Muscle layer of colon (tissue), 2 donors: ENCODE measurements around the gene SH3TC2.

ENCODE experiments used
- H3K27ac ChIP-seq: one replicate; pipeline ENCODE4 v1.7.0; 2013; ENCODE audit warnings: low read depth, mild to moderate bottlenecking, low read length, moderate library complexity
- H3K27me3 ChIP-seq, 2 donors: one replicate each; pipeline ENCODE4 v1.7.0; 2013; ENCODE audit warnings: low read length in 2 of 2, mild to moderate bottlenecking in 2 of 2; ENCODE audit not compliant: insufficient read depth in 2 of 2, control insufficient read depth in 1 of 2
- H3K36me3 ChIP-seq: one replicate; pipeline ENCODE4 v1.7.0; 2013; ENCODE audit warnings: mild to moderate bottlenecking, low read length; ENCODE audit not compliant: insufficient read depth
- H3K4me1 ChIP-seq: one replicate; pipeline ENCODE4 v1.7.0; 2013; ENCODE audit warnings: mild to moderate bottlenecking, low read length; ENCODE audit not compliant: insufficient read depth
- H3K4me3 ChIP-seq, 2 donors: one replicate each; pipeline ENCODE4 v1.7.0; 2013; ENCODE audit warnings: low read length in 2 of 2, low read depth in 1 of 2, mild to moderate bottlenecking in 1 of 2, moderate library complexity in 1 of 2
- H3K9ac ChIP-seq: one replicate; pipeline ENCODE4 v1.7.0; 2013; ENCODE audit warnings: low read length
- H3K9me3 ChIP-seq: one replicate; pipeline ENCODE4 v1.7.0; 2013; ENCODE audit warnings: mild to moderate bottlenecking, low read length
- donor health status: abdominal sarcoma.
- donor health status: Adenocarcinoma of cecum.

Gene SH3TC2

DNA sequence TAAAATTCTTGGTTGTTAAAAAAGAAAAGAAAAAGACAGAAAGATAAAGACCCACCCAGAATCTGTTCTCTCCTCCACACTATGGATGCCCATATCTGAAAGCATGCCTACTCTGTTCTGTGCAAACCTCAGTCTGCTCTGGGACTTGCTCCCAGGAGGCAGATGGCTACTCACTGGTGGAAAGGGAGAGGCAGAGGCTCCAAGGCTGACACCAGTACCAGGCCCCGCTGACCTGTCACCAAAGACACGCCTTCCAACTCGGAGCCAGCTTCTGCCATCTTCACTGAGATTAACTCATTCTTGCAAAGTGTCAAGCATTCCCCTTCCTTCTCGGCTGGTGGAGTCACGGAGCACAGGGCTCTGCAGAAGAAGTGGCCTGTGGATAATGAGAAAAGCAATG is 21.6 kb downstream of the SH3TC2 start:
- Histone ChIP-seq H3K4me3 (no peak overlapping the region), H3K9me3 (no peaks in the 10 kb centered on the region), H3K27ac (no peak overlapping the region), H3K27me3 (no peaks in the 10 kb centered on the region), H3K36me3 (no peaks in the 10 kb centered on the region), H3K9ac (no peak overlapping the region), H3K4me1 (no peaks in the 10 kb centered on the region)

DNA sequence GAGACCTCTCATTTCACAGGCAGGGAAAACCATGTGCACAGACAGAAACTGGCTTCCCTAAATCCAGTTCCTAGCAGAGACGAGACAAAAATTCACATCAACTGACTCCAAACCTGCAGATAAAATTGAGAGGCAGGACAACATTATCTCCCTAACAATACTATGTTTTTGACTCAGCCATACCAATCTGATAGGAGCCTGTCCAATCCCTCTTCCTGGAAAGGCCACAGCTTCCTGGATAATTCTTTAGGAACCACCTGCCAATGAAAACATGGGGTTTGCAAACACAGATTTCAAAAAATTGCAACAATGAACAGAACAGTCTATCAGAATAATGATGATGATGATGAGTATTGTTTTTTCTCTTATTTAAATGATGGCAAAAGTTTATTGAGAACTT is 22.4 kb downstream of the SH3TC2 start:
- Histone ChIP-seq H3K36me3 (no peaks in the 10 kb centered on the region), H3K9ac (no peak overlapping the region), H3K27me3 (no peaks in the 10 kb centered on the region), H3K4me3 (no peak overlapping the region), H3K27ac (no peak overlapping the region), H3K4me1 (no peaks in the 10 kb centered on the region), H3K9me3 (no peaks in the 10 kb centered on the region)

GRCh38 chr5:149039506-149039905 is 23.4 kb downstream of the SH3TC2 start:
- Histone ChIP-seq H3K27ac (no peak overlapping the region), H3K9me3 (no peaks in the 10 kb centered on the region), H3K4me1 (no peaks in the 10 kb centered on the region), H3K9ac (no peak overlapping the region), H3K4me3 (no peak overlapping the region), H3K27me3 (no peaks in the 10 kb centered on the region), H3K36me3 (no peaks in the 10 kb centered on the region)

- no peak overlapping the region for H3K4me3 ChIP-seq
- H3K4me1 ChIP-seq = no peaks in the 10 kb centered on the region
- H3K9me3 ChIP-seq = no peaks in the 10 kb centered on the region
- H3K36me3 ChIP-seq = no peaks in the 10 kb centered on the region
- H3K9ac ChIP-seq = no peak overlapping the region
- H3K27ac ChIP-seq = no peak overlapping the region
- H3K27me3 ChIP-seq = no peaks in the 10 kb centered on the region
Measured at GRCh38 chr5:149038336-149039080, 24.4 kb downstream of the SH3TC2 start.

- H3K9ac ChIP-seq = no peak overlapping the region
Measured at GRCh38 chr5:149037817-149038216, 25.0 kb downstream of the SH3TC2 start.

DNA sequence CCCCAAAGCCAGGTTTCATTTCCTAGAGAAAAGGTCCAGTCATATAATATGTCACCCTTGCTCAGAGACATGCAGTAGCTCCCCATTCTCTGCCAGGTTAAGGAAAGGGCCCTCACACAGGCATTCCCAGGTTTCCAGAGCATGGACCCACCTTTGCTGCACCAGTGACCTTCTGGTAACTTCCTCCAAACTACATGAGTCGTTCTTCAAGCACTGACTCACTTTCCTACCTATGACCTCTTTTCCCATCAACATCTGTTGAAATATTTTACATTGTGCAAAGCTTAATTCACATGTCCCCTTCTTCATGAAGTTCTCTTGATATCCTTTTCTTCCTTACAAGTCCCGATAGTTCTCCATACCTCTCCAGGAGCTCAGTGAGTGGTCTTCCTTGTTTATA is 25.9 kb downstream of the SH3TC2 start:
- Histone ChIP-seq H3K4me1 (no peaks in the 10 kb centered on the region), H3K36me3 (no peaks in the 10 kb centered on the region), H3K9ac (no peak overlapping the region), H3K9me3 (no peaks in the 10 kb centered on the region), H3K4me3 (no peak overlapping the region), H3K27ac (no peak overlapping the region), H3K27me3 (no peaks in the 10 kb centered on the region)

More at GRCh38 chr5:149037817-149038216, 25.0 kb downstream of the SH3TC2 start:
- H3K27me3 ChIP-seq = no peaks in the 10 kb centered on the region
- H3K4me1 ChIP-seq = no peaks in the 10 kb centered on the region
- H3K4me3 ChIP-seq = no peak overlapping the region
- no peaks in the 10 kb centered on the region for H3K36me3 ChIP-seq
- no peak overlapping the region for H3K27ac ChIP-seq
- H3K9me3 ChIP-seq = no peaks in the 10 kb centered on the region

GRCh38 chr5:149036168-149036567 is 26.7 kb downstream of the SH3TC2 start:
- Histone ChIP-seq H3K4me3 (no peak overlapping the region), H3K9ac (no peak overlapping the region), H3K36me3 (no peaks in the 10 kb centered on the region), H3K4me1 (no peaks in the 10 kb centered on the region), H3K9me3 (no peaks in the 10 kb centered on the region), H3K27ac (no peak overlapping the region), H3K27me3 (no peaks in the 10 kb centered on the region)

DNA sequence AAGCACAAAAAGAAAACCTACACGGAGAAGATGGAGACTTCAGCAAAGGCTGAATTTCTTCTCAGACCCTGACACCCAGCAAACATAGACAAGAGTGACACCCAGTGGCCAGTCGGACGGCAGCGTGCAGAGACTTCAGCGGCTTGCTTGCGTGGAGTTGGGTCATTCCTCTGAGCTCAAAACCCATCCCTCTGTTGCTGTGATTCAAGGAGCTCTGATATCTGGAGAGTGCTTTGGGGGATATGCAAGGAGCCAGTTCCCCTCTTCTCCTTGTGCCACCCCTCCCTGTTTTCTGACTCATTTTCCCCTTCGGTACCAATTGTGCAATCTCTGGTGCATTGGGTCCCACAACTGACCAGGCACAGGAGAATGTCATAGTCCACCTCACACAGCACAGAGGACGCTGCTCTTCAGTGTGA is 27.5 kb downstream of the SH3TC2 start:
- H3K36me3 ChIP-seq = no peaks in the 10 kb centered on the region
- H3K9ac ChIP-seq = no peak overlapping the region
- no peaks in the 10 kb centered on the region for H3K4me1 ChIP-seq
- no peak overlapping the region for H3K4me3 ChIP-seq
- no peaks in the 10 kb centered on the region for H3K27me3 ChIP-seq
- no peak overlapping the region for H3K27ac ChIP-seq
- no peaks in the 10 kb centered on the region for H3K9me3 ChIP-seq

- Histone ChIP-seq H3K4me1 (no peaks in the 10 kb centered on the region), H3K36me3 (no peaks in the 10 kb centered on the region), H3K27me3 (no peaks in the 10 kb centered on the region)
Measured at GRCh38 chr5:149030838-149031397, 31.9 kb downstream of the SH3TC2 start.

GRCh38 chr5:149030392-149030791 is 32.5 kb downstream of the SH3TC2 start:
- Histone ChIP-seq H3K27me3 (no peaks in the 10 kb centered on the region), H3K4me1 (no peaks in the 10 kb centered on the region), H3K9me3 (no peaks in the 10 kb centered on the region), H3K4me3 (no peak overlapping the region), H3K27ac (no peak overlapping the region), H3K9ac (no peak overlapping the region), H3K36me3 (no peaks in the 10 kb centered on the region)

More at GRCh38 chr5:149030838-149031397, 31.9 kb downstream of the SH3TC2 start:
- no peak overlapping the region for H3K9ac ChIP-seq
- H3K9me3 ChIP-seq = no peaks in the 10 kb centered on the region
- H3K27ac ChIP-seq = no peak overlapping the region
- no peak overlapping the region for H3K4me3 ChIP-seq

DNA sequence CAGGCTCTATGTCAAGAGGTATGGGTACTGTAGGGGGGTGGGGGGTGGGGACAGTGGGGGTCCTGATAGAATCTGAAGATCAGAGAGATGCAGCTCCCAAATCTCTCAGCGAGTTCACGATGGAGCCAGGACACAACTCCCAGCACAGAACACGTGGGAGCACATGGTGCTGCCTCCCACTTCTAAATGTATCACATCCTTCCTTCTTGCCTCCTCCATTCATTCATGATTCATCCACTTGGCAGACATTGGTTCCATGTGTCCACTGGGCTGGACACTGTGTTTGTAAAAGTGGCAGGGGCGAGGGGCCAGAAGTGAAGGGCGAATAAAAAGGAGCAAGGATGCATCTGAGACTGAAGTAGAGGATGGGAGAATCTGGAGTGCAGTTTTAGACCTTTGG is 33.9 kb downstream of the SH3TC2 start:
- Histone ChIP-seq H3K9me3 (no peaks in the 10 kb centered on the region), H3K9ac (no peak overlapping the region), H3K4me3 (no peak overlapping the region), H3K27me3 (no peaks in the 10 kb centered on the region), H3K36me3 (no peaks in the 10 kb centered on the region), H3K4me1 (no peaks in the 10 kb centered on the region), H3K27ac (no peak overlapping the region)

DNA sequence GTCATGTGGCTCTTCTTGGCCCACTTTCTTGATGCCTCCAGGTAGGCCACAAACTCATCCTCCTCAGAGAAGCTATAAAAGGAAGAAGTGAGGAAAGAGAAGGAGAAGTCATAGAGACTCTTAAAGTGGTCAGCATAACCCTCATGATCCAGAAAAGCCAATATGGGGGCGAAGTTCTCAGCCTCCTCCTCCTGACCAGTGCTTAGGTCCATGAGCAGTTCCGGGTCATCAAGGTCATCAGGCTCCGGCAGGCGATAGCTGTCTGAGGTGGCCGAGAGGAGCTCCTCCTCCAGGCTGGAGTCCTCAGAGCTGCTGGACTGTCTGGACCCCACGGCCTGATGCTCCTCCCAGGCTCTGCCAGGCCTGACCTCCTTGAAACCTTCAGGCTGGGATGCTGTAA is 34.7 kb downstream of the SH3TC2 start:
- Histone ChIP-seq H3K36me3 (no peaks in the 10 kb centered on the region), H3K4me3 (no peak overlapping the region), H3K9ac (no peak overlapping the region), H3K27me3 (no peaks in the 10 kb centered on the region), H3K9me3 (no peaks in the 10 kb centered on the region), H3K4me1 (no peaks in the 10 kb centered on the region), H3K27ac (no peak overlapping the region)
